K562 (cell line): ENCODE data around the gene GAGE12F. TPM values are rescaled to one million over a fixed set of nuclear protein-coding genes. Genes with fewer than 3 reads are reported as not detected.

Experiments used
- ATAC-seq: fragments of 200-7000 bp; cut with Tn5 transposase; 3 replicates; pipeline ENCODE4 v1.9.1; 2020; ENCODE audit warnings: moderate library complexity
- BruUV-seq: library from RNA; stranded (reverse); fragments of 400-500 nt; replicated peaks from 2 replicates; lab custom pipeline; 2021; lab: Mats Ljungman, UMichigan
- CTCF ChIA-PET: fragments of 300-600 bp; formaldehyde crosslinking; extraction: SDS; loops from one replicate; lab custom pipeline; 2021; ENCODE audit warnings: low intra/inter-chr PET ratio; lab: Yijun Ruan, JAX
- POLR2A ChIA-PET: fragments of 300-600, 350-650 bp; sonication (Branson Sonifier 250); formaldehyde crosslinking; extraction: SDS; loops from one replicate; lab custom pipeline; 2021; ENCODE audit warnings: antibody characterized with exemption, inconsistent platforms; lab: Yijun Ruan, JAX
- DNase-seq, 4 experiments: peaks; one replicate each; pipeline versions ENCODE4 v3.0.0 to v3.0.0-alpha.2; 2011 to 2018; ENCODE audit warnings: low spot score in 3 of 4, mixed read lengths in 3 of 4; ENCODE audit errors: extremely low read depth in 1 of 4
- FAIRE-seq: peaks from 2 replicates; lab custom pipeline; 2011; peaks lifted over from hg19 to GRCh38; lab: Jason Lieb, UNC
- H2AFZ ChIP-seq: 2 replicates; pipeline ENCODE4 v1.6.0; 2011; ENCODE audit warnings: low read depth, low read length, control low read depth, inconsistent platforms
- H3K27ac ChIP-seq: fragments of 200-600 bp; 3 replicates; pipeline ENCODE4 v1.8.0; 2011; ENCODE audit warnings: low read depth, mild to moderate bottlenecking, control low read depth, inconsistent platforms, low read length, moderate library complexity, mixed read lengths; ENCODE audit errors: extremely low read depth
- H3K27me3 ChIP-seq, 2 experiments: fragments of 300-600 bp in 1 of 2; 2 replicates in 1 of 2; 3 replicates in 1 of 2; pipeline versions ENCODE4 v1.6.0 to v1.8.0; 2011; ENCODE audit warnings: inconsistent platforms in 2 of 2, low read length in 2 of 2, mild to moderate bottlenecking in 1 of 2, mixed read lengths in 1 of 2, moderate library complexity in 1 of 2; ENCODE audit not compliant: control insufficient read depth in 2 of 2, insufficient read depth in 2 of 2
- H3K36me3 ChIP-seq: fragments of 300-600 bp; 3 replicates; pipeline ENCODE4 v1.8.0; 2011; ENCODE audit warnings: mild to moderate bottlenecking, low read length, inconsistent platforms; ENCODE audit not compliant: control insufficient read depth, insufficient read depth
- H3K4me1 ChIP-seq, 2 experiments: fragments of 200-600 bp in 1 of 2; replicated peaks in 1 of 2; 2 replicates in 1 of 2; 3 replicates in 1 of 2; pipeline versions ENCODE4 v1.5.1 to v1.8.0; 2011; ENCODE audit warnings: inconsistent platforms in 2 of 2, low read length in 2 of 2, mild to moderate bottlenecking in 1 of 2, mixed read lengths in 1 of 2, moderate library complexity in 1 of 2; ENCODE audit not compliant: control insufficient read depth in 2 of 2, insufficient read depth in 2 of 2
- H3K4me2 ChIP-seq: 2 replicates; pipeline ENCODE4 v1.6.1; 2011; ENCODE audit warnings: low read length, control low read depth, inconsistent platforms, mixed read lengths; ENCODE audit not compliant: insufficient read depth
- H3K4me3 ChIP-seq: fragments of 200-600 bp; sonication (generic), shearing (Covaris generic); 2 replicates; pipeline ENCODE4 v1.5.1; 2016; ENCODE audit warnings: control low read depth, inconsistent platforms
- H3K79me2 ChIP-seq: fragments of 200-600 bp; 3 replicates; pipeline ENCODE4 v1.8.0; 2011; ENCODE audit warnings: low read length, inconsistent platforms; ENCODE audit not compliant: control insufficient read depth, insufficient read depth
- H3K9ac ChIP-seq, 2 experiments: 2 replicates each; pipeline versions ENCODE4 v1.6.0 to v1.6.1; 2011; ENCODE audit warnings: low read depth in 2 of 2, low read length in 2 of 2, control low read depth in 1 of 2, inconsistent platforms in 1 of 2, mild to moderate bottlenecking in 1 of 2, mixed read lengths in 1 of 2; ENCODE audit not compliant: insufficient read depth in 1 of 2
- H3K9me1 ChIP-seq: one replicate; pipeline ENCODE4 v1.6.0; 2011; ENCODE audit warnings: inconsistent platforms, mild to moderate bottlenecking, low read length, moderate library complexity; ENCODE audit not compliant: control insufficient read depth, insufficient read depth
- H3K9me3 ChIP-seq: replicated peaks from 2 replicates; pipeline ENCODE4 v1.5.1; 2011; ENCODE audit warnings: low read depth, low read length, inconsistent platforms; ENCODE audit not compliant: control insufficient read depth, insufficient read depth
- H4K20me1 ChIP-seq: replicated peaks from 2 replicates; pipeline ENCODE4 v1.6.1; 2011; ENCODE audit warnings: low read length, inconsistent platforms, mixed read lengths; ENCODE audit not compliant: control insufficient read depth, insufficient read depth
- CBFA2T3 ChIP-seq: fragments of 450-650 bp; IDR thresholded peaks from 2 replicates; pipeline ENCODE4 v1.6.1; 2017
- MEIS2 ChIP-seq: fragments of 450-650 bp; IDR thresholded peaks from 2 replicates; pipeline ENCODE4 v1.6.1; 2014; ENCODE audit warnings: mild to moderate bottlenecking; ENCODE audit not compliant: partially characterized antibody
- WGBS: fragments of 100-300 bp; shearing (Covaris generic); methylation state at CpG from one replicate; pipeline ENCODE4 v1.1.6; 2016; ENCODE audit warnings: low coverage, mixed read lengths; ENCODE audit not compliant: insufficient coverage; ENCODE audit errors: missing lambda C conversion rate; 5-methylcytosine and 5-hydroxymethylcytosine counted together
- in situ Hi-C: fragments of 300-500 bp; cut with MboI; formaldehyde crosslinking; loops from 4 replicates; pipeline ENCODE4 v1.15.0; 2018; ENCODE audit warnings: inconsistent platforms, mixed read lengths
- intact Hi-C: fragments of 100-400 bp; cut with micrococcal nuclease; formaldehyde crosslinking; loops from 2 replicates; pipeline ENCODE4 v1.14.2; 2022
- polyA plus RNA-seq, 8 experiments: library from polyadenylated mRNA; depleted of rRNA in 4 of 8; stranded (reverse) in 5 of 8; unstranded in 3 of 8; fragments of >200 nt; fragmentation: Nextera tagmentation in 2 of 8; fragmentation: Illumina TruSeq in 1 of 8; extraction: Ambion mirVana in 2 of 8; extraction: Trizol in 1 of 8; gene quantifications; 2 replicates each; pipeline versions ENCODE4 v1.2.1 to v1.2.3, GENCODE V29; 2011 to 2014; ENCODE audit warnings: inconsistent platforms in 1 of 8, missing spikeins in 1 of 8
- small RNA-seq: library from RNA; depleted of rRNA; stranded (forward); fragments of <200 nt; gene quantifications from one replicate; pipeline ENCODE3, GENCODE V24; 2014
- total RNA-seq, 7 experiments: library from RNA; depleted of rRNA in 6 of 7; stranded (reverse); fragments of >200 nt in 6 of 7; fragmentation: Illumina TruSeq in 2 of 7; extraction: Trizol in 2 of 7; gene quantifications; 2 replicates each; pipeline versions ENCODE4 v1.2.1 to v1.2.3, GENCODE V29; 2011 to 2021; ENCODE audit warnings: low replicate concordance in 1 of 7
- TF ChIP-seq, protein P1 (sequence below): fragments of 200-400 bp; formaldehyde crosslinking; IDR thresholded peaks from 2 replicates; pipeline ENCODE4 v1.6.1; 2017; ENCODE audit warnings: mild to moderate bottlenecking, low read depth, low read length, moderate library complexity

Gene GAGE12F
- total and polyA plus RNA-seq, 9 of the 15 experiments (the other 6 are each of a cell fraction or from before 2014, with no cell fraction given) = 0.77 to 531 (median 10.7) TPM; not detected in 1

GRCh38 chrX:49610718-49611310 is 50.2 kb downstream of the GAGE12F start:
- ATAC-seq (peak; percentile 27; the same call in 1 of the 3 replicates), FAIRE-seq (no peak), DNase-seq (peak in 1 of 4 experiments; percentile 5)
- H3K79me2 ChIP-seq = no peaks in the 10 kb centered on the region
- H3K36me3 ChIP-seq = peaks cover 15% of the 10 kb centered on the region; the same call in 2 of the 3 replicates
- intact Hi-C loops (no loop called here), in situ Hi-C loops (loop anchor here (5.0 kb wide), 1 partner anchor 264 kb away; no protein-coding TSS in a partner anchor)
- H3K9ac ChIP-seq = no peak overlapping the region
- ChIA-PET POLR2A (interaction anchor here (0.5 to 1.2 kb wide), 2 partner anchors 9 to 90 kb away, joined by 3 read pairs; no protein-coding TSS in a partner anchor), CTCF (no interaction called here)
- no peaks in the 10 kb centered on the region for H3K9me3 ChIP-seq
- H3K27me3 ChIP-seq = peaks cover 0 to 2% of the 10 kb centered on the region in 2 experiments; a peak in 1 of 5 replicates
- WGBS = 2% methylated on average over 7 of the region's 7 CpGs
- H3K4me2 ChIP-seq = peak overlapping the region; percentile 25; the same call in 1 of the 2 replicates
- H3K9me1 ChIP-seq = no peaks in the 10 kb centered on the region
- no TSS peak for BruUV-seq
- H4K20me1 ChIP-seq = no peaks in the 10 kb centered on the region
- H3K4me1 ChIP-seq = peaks cover 0 to 8% of the 10 kb centered on the region in 2 experiments; a peak in 2 of 5 replicates
- peak; percentile 22 for TF ChIP-seq CBFA2T3
- TF ChIP-seq MEIS2 = peak; percentile 40
- TF ChIP-seq, protein P1, sequence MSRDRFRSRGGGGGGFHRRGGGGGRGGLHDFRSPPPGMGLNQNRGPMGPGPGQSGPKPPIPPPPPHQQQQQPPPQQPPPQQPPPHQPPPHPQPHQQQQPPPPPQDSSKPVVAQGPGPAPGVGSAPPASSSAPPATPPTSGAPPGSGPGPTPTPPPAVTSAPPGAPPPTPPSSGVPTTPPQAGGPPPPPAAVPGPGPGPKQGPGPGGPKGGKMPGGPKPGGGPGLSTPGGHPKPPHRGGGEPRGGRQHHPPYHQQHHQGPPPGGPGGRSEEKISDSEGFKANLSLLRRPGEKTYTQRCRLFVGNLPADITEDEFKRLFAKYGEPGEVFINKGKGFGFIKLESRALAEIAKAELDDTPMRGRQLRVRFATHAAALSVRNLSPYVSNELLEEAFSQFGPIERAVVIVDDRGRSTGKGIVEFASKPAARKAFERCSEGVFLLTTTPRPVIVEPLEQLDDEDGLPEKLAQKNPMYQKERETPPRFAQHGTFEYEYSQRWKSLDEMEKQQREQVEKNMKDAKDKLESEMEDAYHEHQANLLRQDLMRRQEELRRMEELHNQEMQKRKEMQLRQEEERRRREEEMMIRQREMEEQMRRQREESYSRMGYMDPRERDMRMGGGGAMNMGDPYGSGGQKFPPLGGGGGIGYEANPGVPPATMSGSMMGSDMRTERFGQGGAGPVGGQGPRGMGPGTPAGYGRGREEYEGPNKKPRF = no peak
- H3K27ac ChIP-seq = no peak overlapping the region
- H3K4me3 ChIP-seq = no peak overlapping the region
- no peak overlapping the region for H2AFZ ChIP-seq

Small RNA genes within 50 kb of the gene (small RNA-seq; reads per million reads assigned to genes)
- gene GAGE12B = not detected

Other genes starting within 250 kb of the GAGE12F start
Only the 7 nearest of the 10 such genes appear.
- not detected in 2 replicates for gene GAGE12C, start 28.7 kb upstream of the GAGE12F start, total RNA-seq (2014; rRNA removed)
- not detected in 2 replicates for gene GAGE12C, start 28.7 kb upstream of the GAGE12F start, total RNA-seq (2014; rRNA removed; fragmentation: Illumina TruSeq; extraction: Trizol)
- not detected in 2 replicates for gene GAGE12C, start 28.7 kb upstream of the GAGE12F start, total RNA-seq (2015; rRNA removed; fragmentation: Illumina TruSeq; extraction: Trizol)
- 0.42 and 0.64 TPM in 2 replicates for gene GAGE12C, start 28.7 kb upstream of the GAGE12F start, total RNA-seq (2021)
- gene GAGE12C, start 28.7 kb upstream of the GAGE12F start, polyA plus RNA-seq (2011; rRNA removed) = not detected in 2 replicates
- gene GAGE12C, start 28.7 kb upstream of the GAGE12F start, polyA plus RNA-seq (2014; fragmentation: Illumina TruSeq; extraction: Trizol) = not detected in 2 replicates
- not detected for gene GAGE12C, start 28.7 kb upstream of the GAGE12F start, polyA plus RNA-seq (2014; fragmentation: Nextera tagmentation; extraction: Ambion mirVana)
- not detected in 2 replicates for gene GAGE12C, start 28.7 kb upstream of the GAGE12F start, polyA plus RNA-seq (2014; rRNA removed)
- gene GAGE12D, start 19.1 kb upstream of the GAGE12F start, total RNA-seq (2014; rRNA removed) = not detected in 2 replicates
- not detected in 2 replicates for gene GAGE12D, start 19.1 kb upstream of the GAGE12F start, total RNA-seq (2014; rRNA removed; fragmentation: Illumina TruSeq; extraction: Trizol)
- not detected in 2 replicates for gene GAGE12D, start 19.1 kb upstream of the GAGE12F start, total RNA-seq (2015; rRNA removed; fragmentation: Illumina TruSeq; extraction: Trizol)
- gene GAGE12D, start 19.1 kb upstream of the GAGE12F start, total RNA-seq (2021) = 0.42 and 0.64 TPM in 2 replicates
- gene GAGE12D, start 19.1 kb upstream of the GAGE12F start, polyA plus RNA-seq (2011; rRNA removed) = not detected in 2 replicates
- gene GAGE12D, start 19.1 kb upstream of the GAGE12F start, polyA plus RNA-seq (2014; fragmentation: Illumina TruSeq; extraction: Trizol) = not detected in 2 replicates
- gene GAGE12D, start 19.1 kb upstream of the GAGE12F start, polyA plus RNA-seq (2014; fragmentation: Nextera tagmentation; extraction: Ambion mirVana) = not detected
- not detected in 2 replicates for gene GAGE12D, start 19.1 kb upstream of the GAGE12F start, polyA plus RNA-seq (2014; rRNA removed)
- gene GAGE12E, start 9.6 kb upstream of the GAGE12F start, total RNA-seq (2014; rRNA removed) = not detected in 2 replicates
- 0.36 TPM in 1 of 2 replicates, not detected in the other for gene GAGE12E, start 9.6 kb upstream of the GAGE12F start, total RNA-seq (2014; rRNA removed; fragmentation: Illumina TruSeq; extraction: Trizol)
- gene GAGE12E, start 9.6 kb upstream of the GAGE12F start, total RNA-seq (2015; rRNA removed; fragmentation: Illumina TruSeq; extraction: Trizol) = 0.43 TPM in 1 of 2 replicates, not detected in the other
- not detected in 2 replicates for gene GAGE12E, start 9.6 kb upstream of the GAGE12F start, total RNA-seq (2021)
- 0.24 TPM in 1 of 2 replicates, not detected in the other for gene GAGE12E, start 9.6 kb upstream of the GAGE12F start, polyA plus RNA-seq (2011; rRNA removed)
- not detected in 2 replicates for gene GAGE12E, start 9.6 kb upstream of the GAGE12F start, polyA plus RNA-seq (2014; fragmentation: Illumina TruSeq; extraction: Trizol)
- gene GAGE12E, start 9.6 kb upstream of the GAGE12F start, polyA plus RNA-seq (2014; fragmentation: Nextera tagmentation; extraction: Ambion mirVana) = under 1 TPM; 0.39 to 0.45 TPM
- not detected in 2 replicates for gene GAGE12E, start 9.6 kb upstream of the GAGE12F start, polyA plus RNA-seq (2014; rRNA removed)
- 0.77 and 1.7 TPM in 2 replicates for gene GAGE12G, start 9.6 kb downstream of the GAGE12F start, total RNA-seq (2014; rRNA removed)
- gene GAGE12G, start 9.6 kb downstream of the GAGE12F start, total RNA-seq (2014; rRNA removed; fragmentation: Illumina TruSeq; extraction: Trizol) = not detected in 2 replicates
- not detected in 2 replicates for gene GAGE12G, start 9.6 kb downstream of the GAGE12F start, total RNA-seq (2015; rRNA removed; fragmentation: Illumina TruSeq; extraction: Trizol)
- gene GAGE12G, start 9.6 kb downstream of the GAGE12F start, total RNA-seq (2021) = 467 and 531 TPM in 2 replicates
- gene GAGE12G, start 9.6 kb downstream of the GAGE12F start, polyA plus RNA-seq (2011; rRNA removed) = not detected in 2 replicates
- gene GAGE12G, start 9.6 kb downstream of the GAGE12F start, polyA plus RNA-seq (2014; fragmentation: Illumina TruSeq; extraction: Trizol) = not detected in 2 replicates
- gene GAGE12G, start 9.6 kb downstream of the GAGE12F start, polyA plus RNA-seq (2014; fragmentation: Nextera tagmentation; extraction: Ambion mirVana) = not detected
- gene GAGE12G, start 9.6 kb downstream of the GAGE12F start, polyA plus RNA-seq (2014; rRNA removed) = 0.54 and 0.77 TPM in 2 replicates
- gene GAGE12H, start 19.1 kb downstream of the GAGE12F start, total RNA-seq (2014; rRNA removed) = not detected in 2 replicates
- gene GAGE12H, start 19.1 kb downstream of the GAGE12F start, total RNA-seq (2014; rRNA removed; fragmentation: Illumina TruSeq; extraction: Trizol) = not detected in 2 replicates
- gene GAGE12H, start 19.1 kb downstream of the GAGE12F start, total RNA-seq (2015; rRNA removed; fragmentation: Illumina TruSeq; extraction: Trizol) = not detected in 2 replicates
- not detected in 2 replicates for gene GAGE12H, start 19.1 kb downstream of the GAGE12F start, total RNA-seq (2021)
- gene GAGE12H, start 19.1 kb downstream of the GAGE12F start, polyA plus RNA-seq (2011; rRNA removed) = not detected in 2 replicates
- not detected in 2 replicates for gene GAGE12H, start 19.1 kb downstream of the GAGE12F start, polyA plus RNA-seq (2014; fragmentation: Illumina TruSeq; extraction: Trizol)
- under 1 TPM in 1 of 2 experiments, not detected in 1; 0.21 TPM for gene GAGE12H, start 19.1 kb downstream of the GAGE12F start, polyA plus RNA-seq (2014; fragmentation: Nextera tagmentation; extraction: Ambion mirVana)
- gene GAGE12H, start 19.1 kb downstream of the GAGE12F start, polyA plus RNA-seq (2014; rRNA removed) = not detected in 2 replicates
- 23.7 and 90.7 TPM in 2 replicates for gene GAGE2A, start 28.7 kb downstream of the GAGE12F start, total RNA-seq (2014; rRNA removed)
- 81.1 and 105 TPM in 2 replicates for gene GAGE2A, start 28.7 kb downstream of the GAGE12F start, total RNA-seq (2014; rRNA removed; fragmentation: Illumina TruSeq; extraction: Trizol)
- gene GAGE2A, start 28.7 kb downstream of the GAGE12F start, total RNA-seq (2015; rRNA removed; fragmentation: Illumina TruSeq; extraction: Trizol) = 68.2 and 72.4 TPM in 2 replicates
- 583 and 588 TPM in 2 replicates for gene GAGE2A, start 28.7 kb downstream of the GAGE12F start, total RNA-seq (2021)
- 36.1 and 85.8 TPM in 2 replicates for gene GAGE2A, start 28.7 kb downstream of the GAGE12F start, polyA plus RNA-seq (2011; rRNA removed)
- gene GAGE2A, start 28.7 kb downstream of the GAGE12F start, polyA plus RNA-seq (2014; fragmentation: Illumina TruSeq; extraction: Trizol) = 32.4 and 37.7 TPM in 2 replicates
- 10 to 100 TPM; 84.6 to 84.9 TPM for gene GAGE2A, start 28.7 kb downstream of the GAGE12F start, polyA plus RNA-seq (2014; fragmentation: Nextera tagmentation; extraction: Ambion mirVana)
- gene GAGE2A, start 28.7 kb downstream of the GAGE12F start, polyA plus RNA-seq (2014; rRNA removed) = 2.7 and 6.0 TPM in 2 replicates
- 493 and 621 TPM in 2 replicates for gene GAGE1, start 38.2 kb downstream of the GAGE12F start, total RNA-seq (2014; rRNA removed)
- gene GAGE1, start 38.2 kb downstream of the GAGE12F start, total RNA-seq (2014; rRNA removed; fragmentation: Illumina TruSeq; extraction: Trizol) = 357 and 472 TPM in 2 replicates
- 426 and 437 TPM in 2 replicates for gene GAGE1, start 38.2 kb downstream of the GAGE12F start, total RNA-seq (2015; rRNA removed; fragmentation: Illumina TruSeq; extraction: Trizol)
- 608 and 670 TPM in 2 replicates for gene GAGE1, start 38.2 kb downstream of the GAGE12F start, total RNA-seq (2021)
- gene GAGE1, start 38.2 kb downstream of the GAGE12F start, polyA plus RNA-seq (2011; rRNA removed) = 156 and 342 TPM in 2 replicates
- gene GAGE1, start 38.2 kb downstream of the GAGE12F start, polyA plus RNA-seq (2014; fragmentation: Illumina TruSeq; extraction: Trizol) = 204 and 215 TPM in 2 replicates
- 1,000 to 10,000 TPM; 1,581 to 1,651 TPM for gene GAGE1, start 38.2 kb downstream of the GAGE12F start, polyA plus RNA-seq (2014; fragmentation: Nextera tagmentation; extraction: Ambion mirVana)
- gene GAGE1, start 38.2 kb downstream of the GAGE12F start, polyA plus RNA-seq (2014; rRNA removed) = 356 and 549 TPM in 2 replicates